ENCODE data around the gene DPP4. TPM values are rescaled to one million over a fixed set of nuclear protein-coding genes. Genes with fewer than 3 reads are reported as not detected.

Gene DPP4
- polyA plus RNA-seq, 3 donors: 0.46 TPM; not detected in 2

DNA sequence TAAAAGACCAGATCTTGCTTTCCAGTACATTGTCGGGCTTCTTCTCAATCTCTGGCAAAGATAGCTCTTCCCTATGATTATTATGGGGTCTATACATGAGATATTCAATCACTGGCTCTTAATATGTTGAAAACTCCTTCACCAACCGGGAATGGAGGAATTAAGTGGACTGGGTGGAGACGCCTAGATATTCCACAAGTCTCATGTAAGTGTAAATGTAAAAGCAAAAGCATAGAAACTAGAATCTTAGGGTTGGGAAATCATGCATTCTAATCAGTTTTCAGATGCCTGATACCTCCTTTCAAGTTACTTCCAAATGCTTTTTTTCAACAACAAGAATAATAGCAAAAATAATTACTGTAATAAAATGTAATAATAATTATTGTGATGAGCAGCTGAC is 38.0 kb downstream of the DPP4 start:
- Mint-ChIP-seq H3K9me3 (peaks cover 0 to 6% (median 0%) of the 10 kb centered on the region in 7 donors), H3K36me3 (no peaks in the 10 kb centered on the region), H3K27ac (no peak overlapping the region), H3K4me3 (no peak overlapping the region), H3K4me1 (no peaks in the 10 kb centered on the region), H3K27me3 (ENCODE audit: low read depth in 3 of 3) (peaks cover 0 to 2% (median 0%) of the 10 kb centered on the region in 3 donors)
- H3K36me3 ChIP-seq (replicated peaks in 1 of 2; ENCODE audit: control insufficient read depth in 1 of 2, insufficient read depth in 2 of 2, low read length in 2 of 2): no peaks in the 10 kb centered on the region
- intact Hi-C loops (cut with micrococcal nuclease): no loop called here
- no peak overlapping the region for H3K27ac ChIP-seq (ENCODE audit: low read depth in 1 of 2, low read length in 2 of 2)
- WGBS (ENCODE audit: insufficient coverage): no CpG with 5 or more reads among the region's 3 CpGs
- TF ChIP-seq, protein P1, sequence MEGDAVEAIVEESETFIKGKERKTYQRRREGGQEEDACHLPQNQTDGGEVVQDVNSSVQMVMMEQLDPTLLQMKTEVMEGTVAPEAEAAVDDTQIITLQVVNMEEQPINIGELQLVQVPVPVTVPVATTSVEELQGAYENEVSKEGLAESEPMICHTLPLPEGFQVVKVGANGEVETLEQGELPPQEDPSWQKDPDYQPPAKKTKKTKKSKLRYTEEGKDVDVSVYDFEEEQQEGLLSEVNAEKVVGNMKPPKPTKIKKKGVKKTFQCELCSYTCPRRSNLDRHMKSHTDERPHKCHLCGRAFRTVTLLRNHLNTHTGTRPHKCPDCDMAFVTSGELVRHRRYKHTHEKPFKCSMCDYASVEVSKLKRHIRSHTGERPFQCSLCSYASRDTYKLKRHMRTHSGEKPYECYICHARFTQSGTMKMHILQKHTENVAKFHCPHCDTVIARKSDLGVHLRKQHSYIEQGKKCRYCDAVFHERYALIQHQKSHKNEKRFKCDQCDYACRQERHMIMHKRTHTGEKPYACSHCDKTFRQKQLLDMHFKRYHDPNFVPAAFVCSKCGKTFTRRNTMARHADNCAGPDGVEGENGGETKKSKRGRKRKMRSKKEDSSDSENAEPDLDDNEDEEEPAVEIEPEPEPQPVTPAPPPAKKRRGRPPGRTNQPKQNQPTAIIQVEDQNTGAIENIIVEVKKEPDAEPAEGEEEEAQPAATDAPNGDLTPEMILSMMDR (IDR thresholded peaks at IDR 0.05): no peak
- no peaks in the 10 kb centered on the region for H3K9me3 ChIP-seq (replicated peaks in 1 of 2; ENCODE audit: control insufficient read depth in 1 of 2, insufficient read depth in 1 of 2, low read length in 2 of 2)
- H3K4me2 ChIP-seq (replicated peaks; ENCODE audit: extremely low read depth, low read length, poor library complexity, severe bottlenecking): no peak overlapping the region
- no peak for DNase-seq
- no peaks in the 10 kb centered on the region for H3K27me3 ChIP-seq (ENCODE audit: control insufficient read depth in 2 of 2, insufficient read depth in 2 of 2, low read length in 2 of 2)
- H4K20me1 ChIP-seq (ENCODE audit: insufficient read depth, low read length): no peaks in the 10 kb centered on the region
- no peak overlapping the region for H2AFZ ChIP-seq (ENCODE audit: insufficient read depth, low read depth, low read length, poor library complexity, severe bottlenecking)
- no peak overlapping the region for H3K4me3 ChIP-seq (replicated peaks in 1 of 3; ENCODE audit: low read depth in 2 of 3, low read length in 3 of 3)
- H3K9ac ChIP-seq (ENCODE audit: insufficient read depth, low read length, poor library complexity, severe bottlenecking): no peak overlapping the region
- no peaks in the 10 kb centered on the region for H3K4me1 ChIP-seq (ENCODE audit: control insufficient read depth in 1 of 2, insufficient read depth in 2 of 2, low read length in 2 of 2)
- H3K79me2 ChIP-seq (ENCODE audit: insufficient read depth, low read length): no peaks in the 10 kb centered on the region

DNA sequence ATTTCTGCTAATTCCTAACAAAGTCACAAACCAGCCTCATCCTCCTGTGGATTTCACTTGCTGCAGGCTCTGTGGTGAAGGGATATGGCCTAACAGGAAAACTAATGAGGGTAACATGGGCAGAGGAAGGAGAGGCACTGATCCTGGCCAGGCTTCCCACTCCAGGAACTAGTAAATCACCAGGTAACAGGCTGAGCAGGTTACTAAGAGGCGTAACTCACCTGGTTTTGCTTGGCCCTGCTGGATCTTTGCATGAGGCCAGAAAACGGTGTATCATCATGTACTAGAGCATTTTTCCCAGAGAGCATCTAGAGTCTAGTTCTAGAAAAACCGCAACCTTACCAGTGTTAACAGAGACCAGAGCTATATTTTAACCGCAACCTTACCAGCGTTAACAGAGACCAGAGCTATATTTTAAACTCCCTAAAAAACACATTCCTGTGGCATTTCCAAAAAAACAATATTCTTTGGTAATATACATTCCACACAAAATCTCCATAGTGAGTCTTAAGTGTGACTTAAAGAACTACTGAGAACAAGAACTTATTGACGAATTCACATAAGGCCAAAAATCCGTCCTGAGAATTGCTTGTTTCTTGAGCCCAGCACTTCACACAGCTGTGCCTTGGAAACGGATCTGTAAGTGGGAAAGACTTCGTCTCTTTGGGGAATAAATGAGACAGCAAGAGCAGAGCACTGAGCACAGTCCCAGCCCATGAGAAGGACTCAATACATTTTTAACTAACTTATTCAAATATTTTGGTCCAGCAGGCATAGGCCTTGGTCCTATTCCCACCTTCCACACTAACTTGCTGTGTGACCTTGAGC is 43.4 kb downstream of the DPP4 start:
- Mint-ChIP-seq H3K27ac (no peak overlapping the region), H3K4me3 (no peak overlapping the region), H3K4me1 (no peaks in the 10 kb centered on the region), H3K9me3 (peaks cover 0 to 4% (median 0%) of the 10 kb centered on the region in 7 donors), H3K36me3 (no peaks in the 10 kb centered on the region), H3K27me3 (ENCODE audit: low read depth in 3 of 3) (peaks cover 0 to 4% (median 0%) of the 10 kb centered on the region in 3 donors)
- Histone ChIP-seq H3K9ac (ENCODE audit: insufficient read depth, low read length, poor library complexity, severe bottlenecking) (no peak overlapping the region), H3K36me3 (replicated peaks in 1 of 2; ENCODE audit: control insufficient read depth in 1 of 2, insufficient read depth in 2 of 2, low read length in 2 of 2) (no peaks in the 10 kb centered on the region), H3K27me3 (ENCODE audit: control insufficient read depth in 2 of 2, insufficient read depth in 2 of 2, low read length in 2 of 2) (no peaks in the 10 kb centered on the region), H4K20me1 (ENCODE audit: insufficient read depth, low read length) (no peaks in the 10 kb centered on the region), H3K9me3 (replicated peaks in 1 of 2; ENCODE audit: control insufficient read depth in 1 of 2, insufficient read depth in 1 of 2, low read length in 2 of 2) (no peaks in the 10 kb centered on the region), H3K4me3 (replicated peaks in 1 of 3; ENCODE audit: low read depth in 2 of 3, low read length in 3 of 3) (no peak overlapping the region), H2AFZ (ENCODE audit: insufficient read depth, low read depth, low read length, poor library complexity, severe bottlenecking) (no peak overlapping the region), H3K4me2 (replicated peaks; ENCODE audit: extremely low read depth, low read length, poor library complexity, severe bottlenecking) (no peak overlapping the region), H3K4me1 (ENCODE audit: control insufficient read depth in 1 of 2, insufficient read depth in 2 of 2, low read length in 2 of 2) (no peaks in the 10 kb centered on the region), H3K79me2 (ENCODE audit: insufficient read depth, low read length) (no peaks in the 10 kb centered on the region), H3K27ac (ENCODE audit: low read depth in 1 of 2, low read length in 2 of 2) (no peak overlapping the region)
- intact Hi-C loops (cut with micrococcal nuclease): no loop called here
- TF ChIP-seq, protein P1 (IDR thresholded peaks at IDR 0.05): no peak
- DNase-seq: no peak
- WGBS (ENCODE audit: insufficient coverage): 94% methylated on average over 3 of the region's 9 CpGs

Measured in CD14-positive monocyte (primary cell).